Natural killer cell treated with Interleukin-12 subunit alpha and Interleukin-12 subunit beta and Interleukin-15 and Interleukin-18, amount 100 ng/mL, for 72 hours (primary cell): Measurements from ENCODE around the gene SLC16A1. TPM values are rescaled to one million over a fixed set of nuclear protein-coding genes. Genes with fewer than 3 reads are reported as not detected.

Experiments used
- ATAC-seq, 2 donors: fragments of 150-1000 bp; cut with Tn5 transposase in 1 of 2; sonication (Bioruptor Pico), chemical (Tn5 transposase) in 1 of 2; 2 replicates each; pipeline ENCODE4 v1.10.0; 2021
- DNase-seq: peaks from one replicate; pipeline ENCODE4 v3.0.0; 2022; ENCODE audit warnings: low spot score
- H3K27ac Mint-ChIP-seq, 2 donors: 1 replicate in 1 of 2; 2 replicates in 1 of 2; pipeline ENCODE4 v1.8.0; 2022; ENCODE audit warnings: mixed read lengths in 2 of 2, mild to moderate bottlenecking in 1 of 2, moderate library complexity in 1 of 2
- H3K27me3 Mint-ChIP-seq, 2 donors: 1 replicate in 1 of 2; 2 replicates in 1 of 2; pipeline ENCODE4 v1.8.0; 2022; ENCODE audit warnings: mixed read lengths in 2 of 2
- H3K36me3 Mint-ChIP-seq: one replicate; pipeline ENCODE4 v1.8.0; 2022; ENCODE audit warnings: mixed read lengths
- H3K4me1 Mint-ChIP-seq, 2 donors: 1 replicate in 1 of 2; 2 replicates in 1 of 2; pipeline ENCODE4 v1.8.0; 2022; ENCODE audit warnings: low read depth in 2 of 2, mixed read lengths in 2 of 2, mild to moderate bottlenecking in 1 of 2
- H3K4me3 Mint-ChIP-seq: one replicate; pipeline ENCODE4 v1.8.0; 2022; ENCODE audit warnings: mixed read lengths
- H3K9me3 Mint-ChIP-seq: 2 replicates; pipeline ENCODE4 v1.8.0; 2022; ENCODE audit warnings: mixed read lengths
- total RNA-seq, 2 donors: library from RNA; stranded (reverse); gene quantifications; one replicate each; pipeline ENCODE4 v1.2.3, GENCODE V29; 2022

Gene SLC16A1
- total RNA-seq, 2 donors from 2014 or later, result 47.8 to 88.4 TPM

GRCh38 chr1:112927462-112927990 is 28.5 kb downstream of the SLC16A1 start:
- Mint-ChIP-seq H3K27me3 (no peaks in the 10 kb centered on the region), H3K4me1 (no peaks in the 10 kb centered on the region), H3K4me3 (no peak overlapping the region), H3K36me3 (peaks cover 5% of the 10 kb centered on the region), H3K27ac (no peak overlapping the region), H3K9me3 (no peaks in the 10 kb centered on the region)
- no peak for ATAC-seq
- no peak for DNase-seq

GRCh38 chr1:112926858-112927257 is 29.1 kb downstream of the SLC16A1 start:
- Mint-ChIP-seq H3K4me3 (no peak overlapping the region), H3K9me3 (no peaks in the 10 kb centered on the region), H3K4me1 (no peaks in the 10 kb centered on the region), H3K27me3 (no peaks in the 10 kb centered on the region), H3K27ac (no peak overlapping the region), H3K36me3 (peaks cover 5% of the 10 kb centered on the region)
- no peak for ATAC-seq
- no peak for DNase-seq

- Mint-ChIP-seq H3K9me3 (no peaks in the 10 kb centered on the region), H3K4me1 (no peaks in the 10 kb centered on the region), H3K4me3 (no peak overlapping the region), H3K27me3 (no peaks in the 10 kb centered on the region), H3K36me3 (peaks cover 5% of the 10 kb centered on the region), H3K27ac (no peak overlapping the region)
- DNase-seq, result no peak
- ATAC-seq, result no peak
Measured at GRCh38 chr1:112925015-112925414, 31.0 kb downstream of the SLC16A1 start.

GRCh38 chr1:112923959-112924349 is 32.0 kb downstream of the SLC16A1 start:
- Mint-ChIP-seq H3K9me3 (no peaks in the 10 kb centered on the region), H3K36me3 (peaks cover 5% of the 10 kb centered on the region), H3K4me1 (no peaks in the 10 kb centered on the region), H3K4me3 (no peak overlapping the region), H3K27ac (no peak overlapping the region), H3K27me3 (no peaks in the 10 kb centered on the region)
- ATAC-seq (no peak), DNase-seq (no peak)

GRCh38 chr1:112923234-112923958 is 32.6 kb downstream of the SLC16A1 start:
- Mint-ChIP-seq H3K27me3 (no peaks in the 10 kb centered on the region), H3K27ac (no peak overlapping the region), H3K4me1 (no peaks in the 10 kb centered on the region), H3K36me3 (peaks cover 5% of the 10 kb centered on the region), H3K9me3 (no peaks in the 10 kb centered on the region), H3K4me3 (no peak overlapping the region)
- DNase-seq, result no peak
- no peak for ATAC-seq

- H3K4me3 Mint-ChIP-seq, result no peak overlapping the region
- ATAC-seq (no peak), DNase-seq (no peak)
- no peaks in the 10 kb centered on the region for H3K9me3 Mint-ChIP-seq
- no peak overlapping the region for H3K27ac Mint-ChIP-seq
- no peaks in the 10 kb centered on the region for H3K27me3 Mint-ChIP-seq
- H3K4me1 Mint-ChIP-seq, result no peaks in the 10 kb centered on the region
- peaks cover 16% of the 10 kb centered on the region for H3K36me3 Mint-ChIP-seq
Measured at GRCh38 chr1:112911506-112912220, 44.3 kb downstream of the SLC16A1 start.

- Mint-ChIP-seq H3K36me3 (peaks cover 8% of the 10 kb centered on the region), H3K4me3 (no peak overlapping the region), H3K27me3 (no peaks in the 10 kb centered on the region), H3K4me1 (peaks cover 0 to 6% of the 10 kb centered on the region in 2 donors), H3K27ac (no peak overlapping the region), H3K9me3 (no peaks in the 10 kb centered on the region)
- ATAC-seq (no peak), DNase-seq (no peak)
Measured at GRCh38 chr1:112909847-112910246, 46.1 kb downstream of the SLC16A1 start.

- H3K36me3 Mint-ChIP-seq, result no peaks in the 10 kb centered on the region
Measured at GRCh38 chr1:112906150-112906698, 49.8 kb downstream of the SLC16A1 start.

GRCh38 chr1:112905395-112906149 is 50.4 kb downstream of the SLC16A1 start:
- no peaks in the 10 kb centered on the region for H3K27me3 Mint-ChIP-seq
- H3K27ac Mint-ChIP-seq, result no peak overlapping the region
- DNase-seq, result no peak
- H3K4me1 Mint-ChIP-seq, result peaks cover 7 to 17% of the 10 kb centered on the region in 2 donors
- H3K4me3 Mint-ChIP-seq, result no peak overlapping the region
- peak in 1 of 2 donors; percentile 65 for ATAC-seq
- H3K36me3 Mint-ChIP-seq, result no peaks in the 10 kb centered on the region
- no peaks in the 10 kb centered on the region for H3K9me3 Mint-ChIP-seq

More at GRCh38 chr1:112906150-112906698, 49.8 kb downstream of the SLC16A1 start:
- Mint-ChIP-seq H3K27ac (peak overlapping the region in 1 of 2 donors; percentile 14), H3K9me3 (no peaks in the 10 kb centered on the region), H3K4me3 (no peak overlapping the region), H3K27me3 (no peaks in the 10 kb centered on the region), H3K4me1 (peaks cover 7 to 17% of the 10 kb centered on the region in 2 donors)
- no peak for ATAC-seq
- no peak for DNase-seq

- Mint-ChIP-seq H3K4me1 (peaks cover 7 to 17% of the 10 kb centered on the region in 2 donors), H3K27ac (no peak overlapping the region), H3K36me3 (no peaks in the 10 kb centered on the region), H3K9me3 (no peaks in the 10 kb centered on the region), H3K27me3 (no peaks in the 10 kb centered on the region), H3K4me3 (no peak overlapping the region)
- DNase-seq, result no peak
- no peak for ATAC-seq
Measured at GRCh38 chr1:112904831-112905261, 51.1 kb downstream of the SLC16A1 start.

- peak; percentile 64 to 70 for ATAC-seq
- Mint-ChIP-seq H3K9me3 (no peaks in the 10 kb centered on the region), H3K4me1 (peaks cover 7 to 17% of the 10 kb centered on the region in 2 donors), H3K4me3 (peak overlapping the region; percentile 0), H3K27ac (peak overlapping the region in 1 of 2 donors; percentile 9), H3K27me3 (no peaks in the 10 kb centered on the region), H3K36me3 (no peaks in the 10 kb centered on the region)
- no peak for DNase-seq
Measured at GRCh38 chr1:112904071-112904830, 51.7 kb downstream of the SLC16A1 start.

GRCh38 chr1:112902221-112902620 is 53.8 kb downstream of the SLC16A1 start:
- ATAC-seq, result no peak

GRCh38 chr1:112901387-112901786 is 54.6 kb downstream of the SLC16A1 start:
- H3K9me3 Mint-ChIP-seq, result no peaks in the 10 kb centered on the region
- ATAC-seq (no peak), DNase-seq (no peak)
- H3K4me3 Mint-ChIP-seq, result no peak overlapping the region
- H3K27me3 Mint-ChIP-seq, result no peaks in the 10 kb centered on the region
- peaks cover 7 to 17% of the 10 kb centered on the region in 2 donors for H3K4me1 Mint-ChIP-seq
- H3K27ac Mint-ChIP-seq, result no peak overlapping the region
- no peaks in the 10 kb centered on the region for H3K36me3 Mint-ChIP-seq

More at GRCh38 chr1:112902221-112902620, 53.8 kb downstream of the SLC16A1 start:
- no peaks in the 10 kb centered on the region for H3K27me3 Mint-ChIP-seq
- H3K9me3 Mint-ChIP-seq, result no peaks in the 10 kb centered on the region
- no peak overlapping the region for H3K27ac Mint-ChIP-seq
- DNase-seq, result no peak
- peaks cover 7 to 17% of the 10 kb centered on the region in 2 donors for H3K4me1 Mint-ChIP-seq
- no peaks in the 10 kb centered on the region for H3K36me3 Mint-ChIP-seq
- H3K4me3 Mint-ChIP-seq, result no peak overlapping the region
